Stimulated activated CD4-positive, alpha-beta T cell treated with anti-CD3 and anti-CD28 coated beads, Interleukin-1b, Interleukin-23, amount 100 ng/mL, for 24 hours (primary cell): Measurements from ENCODE around the gene BANF2.
"Not testable (repeated sequence)": the region's sequence is repeated elsewhere in the genome, so short reads cannot be mapped to it uniquely, and the experiment has no call there.

ENCODE experiments used
- DNase-seq, 4 experiments: peaks; one replicate each; pipeline ENCODE4 v3.0.0-alpha.2; 2020; ENCODE audit warnings: low read depth in 4 of 4, low spot score in 1 of 4

BANF2 gene

GRCh38 chr20:17761604-17762003 is 61.8 kb downstream of the BANF2 start:
- no peak for DNase-seq

GRCh38 chr20:17762243-17762872 is 62.6 kb downstream of the BANF2 start:
- DNase-seq = no peak

- no peak for DNase-seq
These were observed 63.2 kb downstream of the BANF2 start for GRCh38 chr20:17762873-17763557.

DNA sequence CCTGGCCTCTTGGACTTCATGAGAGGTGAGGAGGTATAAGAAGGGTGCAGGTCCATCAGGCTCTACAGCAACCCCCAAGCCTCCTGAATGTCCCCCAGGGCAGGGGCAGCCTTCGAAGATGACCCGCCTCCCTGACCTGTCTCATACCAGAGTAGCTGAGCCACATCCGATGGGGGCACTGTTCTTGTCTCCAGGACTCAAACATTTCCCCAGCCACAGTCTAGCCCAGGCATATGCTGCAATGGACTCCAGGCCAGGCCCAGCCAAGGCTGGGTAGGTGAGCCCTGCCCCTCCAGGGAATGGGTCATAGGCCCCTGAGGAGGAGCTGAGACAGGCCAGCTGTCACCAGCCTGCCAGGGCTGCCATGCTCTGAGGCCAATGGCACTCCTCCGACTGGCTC is 65.3 kb downstream of the BANF2 start:
- DNase-seq = no peak

- DNase-seq = no peak
These were observed 65.8 kb downstream of the BANF2 start for GRCh38 chr20:17765584-17765983.

GRCh38 chr20:17766226-17766625 is 66.5 kb downstream of the BANF2 start:
- no peak for DNase-seq

GRCh38 chr20:17767624-17768023 is 67.9 kb downstream of the BANF2 start:
- DNase-seq = no peak

GRCh38 chr20:17768271-17768670 is 68.5 kb downstream of the BANF2 start:
- no peak for DNase-seq

- not testable (repeated sequence) for DNase-seq
These were observed 70.0 kb downstream of the BANF2 start for GRCh38 chr20:17769716-17770115.

GRCh38 chr20:17771206-17772004 is 71.6 kb downstream of the BANF2 start:
- no peak for DNase-seq

GRCh38 chr20:17772005-17772343 is 72.2 kb downstream of the BANF2 start:
- DNase-seq = no peak

DNA sequence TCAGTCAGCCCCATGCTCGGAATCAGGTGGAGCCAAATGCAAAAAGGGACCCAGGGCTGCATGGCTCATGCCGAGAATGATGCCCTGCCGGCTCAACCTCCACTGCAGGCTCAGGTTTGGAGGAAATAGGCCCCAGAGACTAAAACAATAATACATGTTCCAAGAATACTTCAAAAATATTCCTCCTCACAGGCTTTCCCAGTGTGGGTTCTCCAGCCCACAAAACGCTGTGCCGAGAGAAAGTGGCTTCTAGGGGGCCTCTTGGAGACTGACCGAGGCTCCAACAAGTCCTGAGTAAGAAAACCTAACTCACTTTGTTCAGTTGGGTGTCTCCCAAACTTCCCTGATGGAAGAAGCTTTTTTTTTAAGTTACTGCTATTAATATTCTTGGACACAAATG is 73.9 kb downstream of the BANF2 start:
- no peak for DNase-seq

DNA sequence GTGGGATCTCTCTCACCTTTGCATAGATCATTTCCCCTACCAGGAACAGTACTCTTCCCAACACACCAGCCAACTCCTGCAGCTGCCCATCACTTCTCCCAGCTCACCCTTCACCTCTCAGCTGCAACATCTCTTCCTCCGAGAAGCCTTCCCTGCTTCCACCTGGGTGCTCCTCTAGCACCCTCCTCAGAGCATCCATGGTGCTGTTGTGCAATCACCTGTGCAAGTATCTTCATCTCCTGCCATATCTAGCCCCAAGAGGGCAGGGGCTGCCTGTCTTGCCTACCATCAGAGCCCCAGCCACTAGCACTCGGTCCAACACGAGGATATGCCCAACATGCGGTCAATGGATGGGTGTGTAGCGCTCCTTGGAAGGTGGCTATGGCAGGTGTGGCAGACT is 75.8 kb downstream of the BANF2 start:
- no peak for DNase-seq

DNA sequence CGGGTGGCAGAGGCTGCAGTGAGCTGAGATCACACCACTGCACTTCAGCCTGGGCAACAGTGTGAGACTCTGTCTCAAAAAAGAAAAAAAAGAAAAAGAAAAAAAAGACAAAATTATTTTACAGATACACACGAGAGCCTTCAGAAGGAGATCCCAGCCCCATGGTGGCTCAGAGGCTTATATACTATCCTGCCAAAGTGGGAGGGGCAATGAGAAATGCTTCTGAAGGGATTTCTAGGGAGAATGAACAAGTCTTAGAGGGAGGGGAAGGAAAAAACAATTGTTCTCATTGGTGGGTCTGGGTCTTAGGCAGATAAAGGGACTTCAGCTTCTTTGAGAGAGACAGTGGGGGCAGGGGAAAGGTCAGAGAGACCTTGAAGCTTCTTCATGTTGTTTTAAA is 76.8 kb downstream of the BANF2 start:
- no peak for DNase-seq

DNA sequence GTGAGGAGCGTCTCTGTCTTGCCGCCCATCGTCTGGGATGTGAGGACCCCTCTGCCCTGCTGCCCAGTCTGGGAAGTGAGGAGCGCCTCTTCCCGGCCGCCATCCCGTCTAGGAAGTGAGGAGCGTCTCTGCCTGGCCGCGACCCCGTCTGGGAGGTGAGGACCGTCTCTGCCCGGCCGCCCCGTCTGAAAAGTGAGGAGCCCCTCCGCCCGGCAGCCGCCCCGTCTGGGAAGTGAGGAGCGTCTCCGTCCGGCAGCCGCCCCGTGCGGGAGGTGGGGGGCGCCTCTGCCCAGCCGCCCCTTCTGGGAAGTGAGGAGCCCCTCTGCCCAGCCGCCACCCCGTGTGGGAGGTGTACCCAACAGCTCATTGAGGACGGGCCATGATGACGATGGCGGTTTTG is 79.2 kb downstream of the BANF2 start:
- DNase-seq = not testable (repeated sequence)

DNA sequence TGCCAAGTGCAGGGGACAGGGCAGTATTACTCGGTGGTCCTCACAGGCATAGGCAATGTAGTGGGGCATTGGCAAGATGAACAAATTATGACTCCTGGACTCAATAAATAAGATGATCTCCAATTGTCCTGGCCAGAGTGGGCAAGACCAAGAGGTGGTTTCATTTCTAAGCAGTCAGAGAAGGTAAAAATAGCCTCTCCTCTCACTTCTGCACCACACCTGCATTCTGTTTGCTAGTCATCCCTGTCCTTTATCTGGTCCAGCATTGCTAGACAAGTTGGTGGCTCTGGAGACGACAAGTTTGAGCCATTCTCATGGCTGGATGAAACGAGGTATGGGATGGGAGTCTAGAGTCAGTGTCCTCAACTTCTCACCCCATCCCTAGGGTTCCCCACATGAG is 83.0 kb downstream of the BANF2 start:
- DNase-seq = no peak

DNA sequence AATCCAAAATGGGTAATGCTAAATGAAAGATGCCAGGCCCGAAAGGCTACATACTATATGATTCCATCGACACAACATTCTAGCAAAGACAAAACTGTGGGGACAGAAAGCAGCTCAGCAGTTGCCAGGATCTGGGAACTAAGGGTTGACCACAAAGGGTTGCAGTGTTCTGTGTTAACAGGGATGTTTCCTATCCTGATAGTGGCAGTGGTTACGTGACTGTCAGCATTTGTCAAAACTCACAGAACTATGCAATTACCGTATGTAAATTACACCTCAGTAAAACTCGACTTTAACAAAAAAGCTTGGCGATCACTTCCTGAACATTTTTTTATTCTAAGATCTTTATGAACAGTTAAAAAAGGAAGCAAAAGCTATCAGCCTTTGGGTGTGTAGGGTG is 83.9 kb downstream of the BANF2 start:
- no peak for DNase-seq

DNA sequence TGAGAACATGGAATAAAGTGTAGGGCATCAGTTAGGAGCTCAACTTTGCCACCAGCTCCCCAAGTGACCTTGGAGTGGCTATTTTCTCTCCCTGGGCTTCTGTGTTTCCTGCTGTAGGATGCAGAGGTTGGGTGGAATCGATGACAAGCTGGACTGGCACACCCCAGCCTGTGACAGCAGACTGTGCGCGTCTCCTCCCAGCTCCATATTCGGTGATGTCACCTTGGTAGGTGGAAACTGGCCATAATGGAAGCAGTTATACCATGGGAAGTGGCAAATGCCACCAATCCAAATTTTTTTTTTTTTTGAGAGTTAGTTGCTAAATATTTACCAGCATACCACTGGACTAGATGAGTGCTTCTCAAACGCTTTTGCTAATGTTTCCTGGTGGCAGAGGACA is 85.2 kb downstream of the BANF2 start:
- DNase-seq = no peak
